Vagina (tissue), 2 donors: ENCODE measurements around the gene LASP1NB.
"Not testable (repeated sequence)": the region's sequence is repeated elsewhere in the genome, so short reads cannot be mapped to it uniquely, and the experiment has no call there.

Source experiments
- POLR2A ChIP-seq, 2 donors: fragments of 450-650 bp; IDR thresholded peaks; one replicate each; pipeline ENCODE4 v1.6.1; 2017; ENCODE audit warnings: antibody characterized with exemption in 2 of 2, mild to moderate bottlenecking in 2 of 2, moderate library complexity in 2 of 2
- POLR2AphosphoS5 ChIP-seq, 2 donors: sonication (generic); formaldehyde crosslinking; IDR thresholded peaks; one replicate each; pipeline ENCODE4 v1.9.0; 2017; ENCODE audit warnings: antibody characterized with exemption in 2 of 2, mild to moderate bottlenecking in 2 of 2, low read depth in 1 of 2; ENCODE audit not compliant: insufficient read depth in 1 of 2
- TF ChIP-seq, protein P1 (sequence below), 3 experiments: fragments of 450-650 bp in 2 of 3; fragments of 200-600 bp in 1 of 3; sonication (generic) in 1 of 3; IDR thresholded peaks; one replicate each; pipeline ENCODE4 v1.5.1; 2017 to 2019; ENCODE audit warnings: antibody characterized with exemption in 3 of 3, mild to moderate bottlenecking in 2 of 3, moderate library complexity in 2 of 3

DNA sequence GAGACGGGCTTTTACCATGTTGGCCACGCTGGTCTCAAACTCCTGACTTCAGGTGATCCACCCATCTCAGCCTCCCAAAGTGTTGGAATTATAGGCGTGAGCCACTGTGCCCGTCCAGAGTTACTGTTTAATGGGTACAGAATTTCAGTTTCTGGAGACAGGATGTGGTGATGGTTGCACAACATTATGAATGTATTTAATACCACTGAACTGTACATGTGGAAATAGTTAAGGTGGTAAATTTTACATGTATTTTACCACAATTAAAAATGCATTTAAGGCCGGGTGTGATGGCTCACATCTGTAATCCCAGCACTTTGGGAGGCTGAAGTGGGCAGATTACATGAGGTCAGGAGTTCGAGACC is 50.8 kb downstream of the LASP1NB start:
- TF ChIP-seq, protein P1, sequence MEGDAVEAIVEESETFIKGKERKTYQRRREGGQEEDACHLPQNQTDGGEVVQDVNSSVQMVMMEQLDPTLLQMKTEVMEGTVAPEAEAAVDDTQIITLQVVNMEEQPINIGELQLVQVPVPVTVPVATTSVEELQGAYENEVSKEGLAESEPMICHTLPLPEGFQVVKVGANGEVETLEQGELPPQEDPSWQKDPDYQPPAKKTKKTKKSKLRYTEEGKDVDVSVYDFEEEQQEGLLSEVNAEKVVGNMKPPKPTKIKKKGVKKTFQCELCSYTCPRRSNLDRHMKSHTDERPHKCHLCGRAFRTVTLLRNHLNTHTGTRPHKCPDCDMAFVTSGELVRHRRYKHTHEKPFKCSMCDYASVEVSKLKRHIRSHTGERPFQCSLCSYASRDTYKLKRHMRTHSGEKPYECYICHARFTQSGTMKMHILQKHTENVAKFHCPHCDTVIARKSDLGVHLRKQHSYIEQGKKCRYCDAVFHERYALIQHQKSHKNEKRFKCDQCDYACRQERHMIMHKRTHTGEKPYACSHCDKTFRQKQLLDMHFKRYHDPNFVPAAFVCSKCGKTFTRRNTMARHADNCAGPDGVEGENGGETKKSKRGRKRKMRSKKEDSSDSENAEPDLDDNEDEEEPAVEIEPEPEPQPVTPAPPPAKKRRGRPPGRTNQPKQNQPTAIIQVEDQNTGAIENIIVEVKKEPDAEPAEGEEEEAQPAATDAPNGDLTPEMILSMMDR (IDR thresholded peaks at IDR 0.05) = not testable (repeated sequence)
- not testable (repeated sequence) for TF ChIP-seq POLR2AphosphoS5 (IDR thresholded peaks at IDR 0.05; ENCODE audit: insufficient read depth in 1 of 2, low read depth in 1 of 2); POLR2A (IDR thresholded peaks at IDR 0.05)
